ENCODE results near the gene PARD3. TPM values are rescaled to one million over a fixed set of nuclear protein-coding genes. Genes with fewer than 3 reads are reported as not detected.

Gene PARD3
- total RNA-seq, 1 experiment from 2014 or later = 44.2 TPM

DNA sequence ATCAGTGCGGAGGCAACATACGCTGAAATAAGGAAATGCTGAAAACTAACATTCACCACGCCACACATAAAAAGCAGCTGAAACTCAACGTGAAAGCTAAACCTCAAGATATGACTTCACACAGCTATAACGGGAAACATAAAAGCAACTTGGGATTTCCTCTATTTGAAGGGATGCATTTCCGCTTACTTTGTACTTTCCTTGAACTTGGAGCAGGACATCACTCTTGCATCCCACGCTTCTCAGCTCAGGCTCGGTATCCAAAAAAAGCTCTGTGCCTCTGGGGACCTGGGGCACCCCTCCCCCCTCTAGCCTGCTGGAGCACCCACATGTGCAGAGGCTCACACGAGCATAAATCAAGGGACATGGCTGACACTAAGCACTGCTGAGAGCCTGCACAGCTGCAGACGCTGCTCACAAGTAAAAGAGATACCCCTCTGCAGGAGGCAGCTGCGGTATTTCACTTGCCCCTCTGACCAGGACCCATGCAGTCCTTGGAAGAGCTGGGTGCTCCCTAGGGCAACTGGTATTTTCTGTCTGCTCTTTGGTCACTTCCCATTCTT, 34.2 kb downstream of the PARD3 start:
- in situ Hi-C loops (cut with HindIII; ENCODE audit: low pct_unique_long_range_greater_than_20kb, low sequenced_read_pairs) = no loop called here
- DNase-seq (ENCODE audit: low read depth, low spot score) = no peak

DNA sequence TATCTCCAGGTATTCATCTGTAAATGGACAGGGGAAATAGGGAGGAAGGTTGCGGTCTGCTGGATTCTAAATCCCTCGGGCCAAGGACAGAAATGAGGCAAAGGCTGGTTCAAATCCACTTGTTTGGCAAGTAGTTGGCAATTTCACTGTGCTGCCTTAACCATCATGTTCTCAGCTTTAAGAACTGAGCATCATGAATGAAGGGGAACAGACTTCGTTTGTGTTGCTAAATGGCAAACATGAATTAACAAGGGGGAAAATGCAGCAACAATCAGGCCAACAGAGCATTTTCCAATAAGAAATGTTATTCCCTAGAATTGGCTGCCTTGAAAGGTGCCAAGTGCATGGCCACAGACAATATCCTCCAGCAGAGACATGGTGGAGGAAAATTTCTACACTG, 36.9 kb downstream of the PARD3 start:
- in situ Hi-C loops (cut with HindIII; ENCODE audit: low pct_unique_long_range_greater_than_20kb, low sequenced_read_pairs) = no loop called here
- DNase-seq (ENCODE audit: low read depth, low spot score) = no peak

DNA sequence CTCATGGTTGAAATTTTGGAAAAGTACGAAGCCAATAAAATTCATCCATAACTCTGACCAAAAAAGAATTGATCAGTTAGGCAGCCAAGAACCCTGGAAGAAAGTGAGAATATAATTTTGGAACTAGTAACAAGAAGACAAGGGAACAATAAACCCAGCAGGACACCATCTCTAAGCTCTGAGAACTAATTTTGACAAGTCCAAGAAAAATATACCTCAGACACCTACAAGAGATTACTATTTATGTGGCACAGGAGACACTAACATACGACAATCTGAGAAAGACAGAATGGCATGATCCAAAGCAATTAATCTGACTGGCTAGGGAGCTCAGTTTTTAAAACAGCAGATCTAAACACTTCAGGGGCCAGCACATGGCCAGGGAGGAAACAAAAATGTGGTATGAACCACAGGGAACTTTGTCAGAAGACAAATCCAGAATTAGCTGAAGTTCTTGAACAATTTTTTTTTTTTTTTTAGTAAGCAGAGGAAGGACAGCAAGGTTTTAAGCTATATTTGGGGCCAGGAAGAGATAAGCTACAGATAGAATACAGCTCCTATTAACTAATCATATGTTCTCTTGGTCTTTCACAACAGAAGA, 38.9 kb downstream of the PARD3 start:
- in situ Hi-C loops (cut with HindIII; ENCODE audit: low pct_unique_long_range_greater_than_20kb, low sequenced_read_pairs) = no loop called here
- no peak for DNase-seq (ENCODE audit: low read depth, low spot score)

DNA sequence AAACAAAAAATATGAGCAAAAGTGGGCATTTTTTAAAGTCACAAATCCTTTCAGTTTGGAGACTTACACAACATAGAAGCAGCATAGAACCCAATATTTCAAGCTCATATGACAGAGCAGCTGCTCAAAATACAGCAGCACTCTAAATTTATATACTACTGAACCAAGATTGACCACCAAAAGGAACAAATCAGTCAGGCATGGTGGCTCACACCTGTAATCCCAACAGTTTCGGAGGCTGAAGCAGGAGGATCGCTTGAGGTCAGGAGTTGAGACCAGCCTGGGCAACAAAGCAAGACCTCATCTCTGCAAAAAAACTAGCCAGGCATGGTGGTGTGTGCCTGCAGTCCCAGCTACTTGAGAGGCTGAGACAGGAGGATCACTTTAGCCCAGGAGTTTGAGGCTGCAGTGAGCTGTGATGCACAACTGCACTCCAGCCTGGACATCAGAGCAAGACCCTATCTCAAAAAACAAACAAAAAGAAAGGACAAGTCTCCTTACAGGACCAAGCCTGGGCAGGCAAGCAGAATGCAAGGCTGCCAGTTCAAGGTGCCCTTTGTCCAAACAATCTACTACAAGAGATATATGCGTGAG, 40.0 kb downstream of the PARD3 start:
- in situ Hi-C loops (cut with HindIII; ENCODE audit: low pct_unique_long_range_greater_than_20kb, low sequenced_read_pairs) = no loop called here
- no peak for DNase-seq (ENCODE audit: low read depth, low spot score)

DNA sequence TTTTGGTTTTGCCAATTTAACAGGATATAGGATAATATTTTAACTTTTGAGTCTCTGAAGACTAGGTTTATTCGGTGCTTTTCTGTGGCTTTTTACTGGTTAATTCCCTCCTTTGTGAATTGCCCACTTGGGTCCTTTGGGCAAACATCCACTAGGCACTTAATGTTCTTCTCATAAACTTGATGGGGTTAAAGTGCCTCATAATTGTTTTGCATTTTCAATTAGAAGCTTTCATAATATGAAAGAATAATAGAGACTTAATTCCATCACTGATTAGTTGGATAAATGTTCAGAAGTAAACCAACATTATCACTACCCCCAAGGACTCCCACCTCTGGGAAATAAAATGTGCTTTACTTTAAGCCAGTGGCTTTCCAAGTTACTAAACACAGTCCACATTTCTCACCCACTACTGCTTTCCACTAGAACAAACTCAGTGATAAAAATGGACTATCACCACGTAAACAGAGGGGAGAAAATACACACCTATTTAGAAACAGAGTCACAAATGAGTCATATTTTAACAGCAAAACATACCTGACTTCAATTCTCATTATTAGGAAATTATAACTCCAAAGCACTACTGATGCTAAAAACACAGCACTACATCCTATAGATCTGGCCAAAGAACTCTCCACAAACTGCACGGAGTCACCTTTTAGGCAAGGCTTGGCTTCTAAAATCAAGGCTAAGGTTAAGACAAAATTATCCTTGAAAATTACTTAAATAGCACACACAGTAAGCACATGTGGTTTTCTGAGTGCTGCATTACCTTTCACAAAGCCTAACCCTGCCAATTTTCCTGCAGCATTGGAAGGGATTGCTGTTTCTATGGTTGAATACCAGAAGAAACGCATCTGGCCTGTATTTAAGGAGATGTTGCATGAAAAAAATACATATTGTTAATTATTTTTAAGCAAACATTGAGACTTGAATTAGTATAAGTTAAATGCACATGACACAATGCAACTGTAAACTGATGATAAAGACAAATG, 41.2 kb downstream of the PARD3 start:
- in situ Hi-C loops (cut with HindIII; ENCODE audit: low pct_unique_long_range_greater_than_20kb, low sequenced_read_pairs) = no loop called here
- no peak for DNase-seq (ENCODE audit: low read depth, low spot score)

DNA sequence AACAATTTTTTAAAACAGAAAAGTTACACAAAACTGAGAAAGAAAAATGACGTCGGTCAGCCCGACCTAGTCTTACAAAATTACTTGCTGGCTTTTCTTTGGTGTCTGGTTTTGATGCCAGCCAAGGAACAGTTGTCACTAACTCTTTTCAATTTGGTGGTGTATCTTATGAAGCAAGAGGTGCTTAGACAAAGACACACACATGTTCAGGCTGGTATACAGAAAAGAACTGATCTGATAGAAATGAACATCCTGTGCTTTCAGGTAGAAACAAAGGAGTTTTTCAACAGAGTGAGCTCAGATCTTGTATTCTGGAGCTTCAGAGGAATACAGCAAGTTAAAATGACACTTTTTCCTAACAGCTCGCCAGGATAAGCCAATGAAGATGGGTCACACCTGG, 43.6 kb downstream of the PARD3 start:
- DNase-seq (ENCODE audit: low read depth, low spot score) = no peak
- in situ Hi-C loops (cut with HindIII; ENCODE audit: low pct_unique_long_range_greater_than_20kb, low sequenced_read_pairs) = no loop called here

DNA sequence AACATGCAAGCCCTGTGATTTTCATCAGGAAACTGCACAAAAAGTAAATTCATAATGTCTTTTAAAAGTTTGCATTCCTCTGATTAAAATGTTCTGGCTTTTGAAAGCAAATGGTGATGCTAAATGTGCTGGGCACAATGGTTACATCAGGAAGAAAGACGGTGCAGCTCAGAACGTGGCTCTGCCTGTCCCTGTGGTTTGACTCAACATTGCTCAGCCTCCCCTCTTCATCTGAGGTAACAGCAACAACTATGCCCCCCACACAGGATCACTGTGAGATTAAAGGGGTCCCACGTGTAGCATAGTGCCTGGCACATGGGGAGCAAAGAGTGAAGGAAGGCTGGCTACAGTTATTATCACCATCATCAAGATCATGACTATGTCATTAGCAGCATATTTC, 44.0 kb downstream of the PARD3 start:
- in situ Hi-C loops (cut with HindIII; ENCODE audit: low pct_unique_long_range_greater_than_20kb, low sequenced_read_pairs) = no loop called here
- DNase-seq (ENCODE audit: low read depth, low spot score) = no peak

DNA sequence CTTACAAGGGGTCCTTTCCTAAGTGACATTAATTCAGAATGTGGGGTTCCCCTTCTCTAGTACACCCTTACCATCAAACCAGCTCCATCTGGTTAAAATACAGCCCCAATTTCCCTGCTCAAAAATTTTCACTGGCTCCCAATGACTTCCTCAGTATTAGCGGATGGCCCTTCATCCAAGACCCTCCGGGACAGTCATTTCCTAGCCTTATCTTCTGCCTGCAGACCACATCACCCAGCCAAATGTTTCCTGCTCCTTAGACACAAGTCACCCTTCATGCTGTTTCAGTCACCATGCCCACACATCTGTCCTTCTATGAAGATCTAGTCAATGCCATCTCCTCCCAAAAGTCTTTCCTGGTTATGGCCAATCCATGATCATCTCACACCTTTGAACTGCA, 45.2 kb downstream of the PARD3 start:
- no peak for DNase-seq (ENCODE audit: low read depth, low spot score)
- in situ Hi-C loops (cut with HindIII; ENCODE audit: low pct_unique_long_range_greater_than_20kb, low sequenced_read_pairs) = no loop called here

DNA sequence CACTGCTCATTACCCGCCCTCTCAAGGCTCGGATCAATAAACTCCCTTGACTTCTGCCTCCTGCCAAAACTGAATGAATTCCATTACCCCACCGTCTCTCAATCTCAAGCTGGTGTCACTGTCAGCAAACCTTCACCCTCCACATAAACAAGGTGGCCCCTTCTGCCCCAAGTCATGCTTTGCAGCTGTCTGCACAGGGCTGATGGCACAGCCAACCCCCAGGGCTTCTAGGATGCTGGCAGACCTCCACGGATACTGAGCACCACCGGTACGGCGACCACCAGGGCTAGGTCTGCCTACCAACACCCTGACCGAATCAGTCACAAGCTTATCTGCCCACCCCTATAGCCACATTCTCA, 46.1 kb downstream of the PARD3 start:
- no peak for DNase-seq (ENCODE audit: low read depth, low spot score)
- in situ Hi-C loops (cut with HindIII; ENCODE audit: low pct_unique_long_range_greater_than_20kb, low sequenced_read_pairs) = no loop called here

DNA sequence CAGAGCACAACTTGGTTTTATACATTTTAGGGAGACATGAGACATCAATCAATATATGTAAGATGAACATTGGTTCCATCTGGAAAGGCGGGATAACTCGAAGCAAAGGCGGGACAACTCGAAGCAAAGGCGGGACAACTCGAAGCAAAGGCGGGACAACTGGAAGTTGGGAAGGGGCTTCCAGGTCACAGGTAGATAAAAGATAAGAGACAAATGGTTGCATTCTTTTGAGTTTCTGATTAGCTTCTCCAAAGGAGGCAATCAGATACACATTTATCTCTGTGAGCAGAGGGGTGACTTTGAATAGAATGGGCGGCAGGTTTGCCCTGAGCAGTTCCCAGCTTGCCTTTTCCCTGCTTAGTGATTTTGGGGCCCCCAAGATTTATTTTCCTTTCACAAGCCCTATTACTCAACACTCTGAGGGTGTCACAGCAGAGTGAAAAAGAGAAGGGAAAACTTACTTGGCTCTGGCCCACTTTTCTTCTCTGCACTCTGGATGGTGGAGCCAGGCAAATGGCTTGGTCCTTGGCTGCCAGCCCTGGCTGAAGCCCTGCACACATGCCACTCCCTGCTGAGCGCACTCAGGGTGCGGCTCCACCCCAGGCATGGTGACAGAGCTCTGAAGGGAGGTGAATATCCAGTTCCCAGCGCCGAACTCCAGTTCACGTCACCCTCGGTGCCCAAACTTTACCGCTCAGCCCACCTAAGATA, 46.7 kb downstream of the PARD3 start:
- no peak for DNase-seq (ENCODE audit: low read depth, low spot score)
- in situ Hi-C loops (cut with HindIII; ENCODE audit: low pct_unique_long_range_greater_than_20kb, low sequenced_read_pairs) = no loop called here

DNA sequence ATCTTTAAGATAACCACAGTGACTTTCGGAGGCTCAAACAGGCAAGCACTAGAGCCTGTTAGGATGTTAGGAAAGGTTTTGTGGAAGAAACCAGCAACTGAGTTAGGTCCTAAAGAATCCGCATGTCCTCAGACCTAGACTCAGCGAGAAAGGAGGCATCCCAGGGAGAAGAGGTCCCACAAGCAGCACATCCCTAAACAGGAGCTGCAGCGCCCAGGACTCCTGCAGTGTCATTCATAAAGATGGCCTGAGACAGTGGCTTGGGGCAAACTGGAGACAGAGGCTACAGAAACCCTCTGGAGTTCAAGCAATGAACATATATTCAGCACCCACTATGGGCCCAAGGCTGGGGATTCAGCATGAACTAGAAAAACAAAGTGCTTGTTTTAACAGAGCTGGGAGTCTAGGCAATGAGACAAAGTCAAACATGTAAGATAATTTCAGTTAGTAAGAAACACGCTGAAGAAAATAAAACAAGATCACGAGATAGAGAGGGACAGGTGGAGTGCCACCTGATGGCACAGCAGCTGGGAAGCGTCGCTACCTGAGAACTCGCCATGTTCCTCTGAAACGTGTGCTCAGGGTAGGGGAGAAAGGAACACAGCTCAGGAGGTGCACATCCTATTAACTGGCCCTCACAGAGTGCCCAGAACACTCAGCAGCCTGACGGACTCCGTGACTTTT, 48.1 kb downstream of the PARD3 start:
- in situ Hi-C loops (cut with HindIII; ENCODE audit: low pct_unique_long_range_greater_than_20kb, low sequenced_read_pairs) = no loop called here
- DNase-seq (ENCODE audit: low read depth, low spot score) = no peak

DNA sequence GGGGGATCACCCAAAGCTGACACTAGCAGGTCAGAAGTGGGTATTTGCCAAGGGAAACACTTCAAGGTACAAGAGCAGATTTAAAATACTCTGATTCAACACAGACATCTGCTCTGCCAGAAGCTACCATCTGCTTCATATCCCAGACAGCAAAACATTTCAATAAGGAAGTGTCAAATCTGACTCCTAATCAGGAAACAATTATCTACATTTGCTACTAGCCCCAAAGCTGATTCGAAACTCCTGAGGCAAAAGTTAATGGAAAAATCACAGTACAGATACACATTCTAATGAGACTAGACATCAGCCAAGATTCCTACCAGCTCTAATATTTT, 48.9 kb downstream of the PARD3 start:
- in situ Hi-C loops (cut with HindIII; ENCODE audit: low pct_unique_long_range_greater_than_20kb, low sequenced_read_pairs) = no loop called here
- no peak for DNase-seq (ENCODE audit: low read depth, low spot score)

DNA sequence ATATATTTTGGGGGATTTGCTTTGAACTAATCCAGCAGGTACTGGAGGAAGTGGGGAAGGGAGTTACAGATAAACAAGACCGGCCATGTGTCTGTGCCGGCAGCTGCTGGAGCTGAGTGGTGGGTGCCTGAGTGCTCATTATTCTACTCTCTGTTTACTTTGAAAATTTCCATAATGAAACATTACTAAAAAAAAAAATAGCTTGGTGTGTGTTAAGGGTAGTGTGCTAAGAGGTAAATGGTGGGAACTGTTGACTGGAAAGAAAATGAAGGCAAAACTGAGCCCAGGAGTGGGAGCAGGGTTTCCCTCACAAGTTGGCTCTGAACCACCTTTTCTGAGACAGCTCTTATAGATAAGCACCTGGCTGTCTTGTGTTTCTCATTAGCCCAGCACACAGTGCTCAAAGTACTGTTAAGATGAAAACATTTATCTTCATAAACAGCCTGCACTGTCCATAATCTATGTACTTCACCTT, 50.6 kb downstream of the PARD3 start:
- DNase-seq (ENCODE audit: low read depth, low spot score) = no peak
- in situ Hi-C loops (cut with HindIII; ENCODE audit: low pct_unique_long_range_greater_than_20kb, low sequenced_read_pairs) = no loop called here

DNA sequence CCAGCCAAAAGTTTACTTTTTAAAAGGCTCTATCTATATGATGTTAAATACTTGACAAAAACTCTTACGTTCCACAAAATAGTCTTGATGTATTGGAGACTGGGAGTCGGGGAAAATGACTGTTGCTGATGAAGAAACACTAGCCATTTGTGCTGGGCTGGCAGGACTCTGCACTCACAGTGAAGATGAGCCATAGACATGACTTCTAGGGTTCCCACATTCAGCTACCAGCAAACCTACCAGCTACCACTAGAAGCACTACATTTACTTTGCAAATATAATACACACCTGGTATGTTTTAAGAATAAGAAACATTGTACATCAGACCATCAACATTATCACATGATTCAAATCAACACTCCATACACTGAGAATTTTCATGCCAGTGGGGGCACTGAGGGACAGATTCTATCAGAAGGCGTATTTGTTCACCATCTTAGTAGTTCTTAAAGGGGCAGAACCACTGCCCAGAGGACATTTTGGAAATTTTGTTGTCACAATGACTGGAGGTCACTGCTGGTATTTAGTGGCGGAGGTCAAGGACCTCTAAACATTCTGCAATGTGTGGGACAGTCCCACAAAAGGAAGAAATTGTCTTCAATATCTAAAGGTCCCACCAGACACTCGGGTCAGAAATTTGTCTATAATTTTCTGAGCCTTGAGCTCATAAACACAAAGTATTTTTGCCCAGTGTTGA, 52.3 kb downstream of the PARD3 start:
- DNase-seq (ENCODE audit: low read depth, low spot score) = no peak
- in situ Hi-C loops (cut with HindIII; ENCODE audit: low pct_unique_long_range_greater_than_20kb, low sequenced_read_pairs) = no loop called here

DNA sequence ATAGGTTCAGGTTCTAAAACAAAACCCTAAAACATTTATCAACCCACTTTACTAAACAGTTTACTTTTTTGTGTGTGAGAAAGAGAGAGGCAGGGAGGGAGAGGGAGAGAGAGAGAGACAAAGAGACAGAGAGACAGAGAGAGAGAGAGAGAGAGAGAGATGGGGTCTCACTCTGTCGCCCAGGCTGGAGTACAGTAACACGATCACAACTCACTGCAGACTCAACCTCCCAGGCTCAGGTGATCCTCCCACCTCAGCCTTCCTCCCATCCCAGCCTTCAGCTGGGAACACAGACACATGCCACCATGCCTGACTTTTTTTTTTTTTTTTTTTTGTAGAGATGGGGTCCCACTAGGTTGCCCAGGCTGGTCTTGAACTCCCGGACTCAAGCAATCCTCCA, 52.9 kb downstream of the PARD3 start:
- in situ Hi-C loops (cut with HindIII; ENCODE audit: low pct_unique_long_range_greater_than_20kb, low sequenced_read_pairs) = no loop called here

DNA sequence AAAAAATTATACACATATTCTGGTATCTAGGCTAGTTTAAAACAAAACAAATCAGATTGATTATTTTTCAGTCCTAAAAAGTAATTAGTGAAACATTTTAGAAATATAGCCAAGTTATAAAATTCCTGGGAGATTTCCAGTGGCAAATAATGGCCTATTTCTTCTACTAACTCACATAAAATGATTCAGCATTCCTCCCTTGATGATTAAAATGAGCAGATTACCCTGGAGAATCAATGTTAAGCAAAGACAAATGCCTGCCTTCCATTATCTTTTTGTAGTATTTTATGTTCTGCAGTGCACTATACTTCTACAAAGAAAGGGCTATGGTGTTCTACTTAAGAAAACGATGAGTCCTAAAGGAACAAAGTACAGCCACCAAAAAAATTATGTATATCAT, 53.6 kb downstream of the PARD3 start:
- DNase-seq (ENCODE audit: low read depth, low spot score) = no peak
- in situ Hi-C loops (cut with HindIII; ENCODE audit: low pct_unique_long_range_greater_than_20kb, low sequenced_read_pairs) = no loop called here

More for the DNA sequence above, 52.9 kb downstream of the PARD3 start:
- no peak for DNase-seq (ENCODE audit: low read depth, low spot score)

DNA sequence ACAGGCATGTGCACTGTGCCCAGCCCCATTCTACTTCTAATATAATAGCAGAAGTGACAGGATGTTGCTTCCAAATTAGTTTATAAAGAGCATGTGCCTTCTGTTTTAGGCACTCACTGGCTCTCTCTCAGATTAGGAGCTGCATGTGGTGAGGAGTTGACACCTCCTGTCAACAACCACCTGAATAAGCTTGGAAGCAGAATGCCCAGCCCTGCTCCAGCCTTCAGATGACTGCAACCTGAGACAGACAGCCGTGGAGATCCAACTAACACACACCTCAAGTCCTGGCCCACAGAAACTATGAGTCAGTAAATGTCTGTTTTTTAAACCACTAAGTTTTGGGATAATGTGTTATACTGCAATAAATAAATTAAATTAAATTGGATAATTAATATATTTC, 54.5 kb downstream of the PARD3 start:
- DNase-seq (ENCODE audit: low read depth, low spot score) = no peak
- in situ Hi-C loops (cut with HindIII; ENCODE audit: low pct_unique_long_range_greater_than_20kb, low sequenced_read_pairs) = no loop called here
